ENCODE measurements around the gene CLSTN3.

DNA sequence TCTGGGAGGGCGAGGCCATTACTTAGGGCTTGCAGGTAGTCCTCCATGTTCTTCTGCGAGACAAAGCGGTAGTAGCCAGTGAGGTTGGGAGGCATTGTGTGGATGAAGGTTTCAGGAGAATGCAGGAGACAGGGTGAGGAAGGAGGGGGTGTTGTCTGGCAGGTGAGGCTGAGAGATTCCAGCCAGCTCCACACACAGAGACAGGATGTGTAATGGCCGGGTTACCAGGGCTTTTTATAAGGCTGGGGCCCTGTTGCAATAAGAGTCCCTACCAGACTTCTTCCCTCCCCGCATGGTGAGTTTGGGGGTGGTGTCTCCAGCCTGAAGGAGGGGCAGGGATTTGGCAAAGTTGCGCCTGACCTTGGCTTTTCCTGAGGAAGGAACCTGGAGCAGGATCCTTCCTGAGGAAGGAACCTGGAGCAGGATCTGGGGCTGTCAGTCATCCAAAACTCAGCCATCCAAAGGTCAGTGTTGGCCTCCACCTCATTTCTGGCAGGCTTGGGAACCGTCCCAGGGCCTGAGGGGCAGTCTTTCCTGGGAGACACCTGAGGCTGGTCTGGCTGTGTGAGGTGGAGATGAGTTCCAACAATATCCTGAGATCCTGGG is 1.4 kb upstream of the CLSTN3 start, which contains the start of gene RBP5:
- no peak for TF ChIP-seq EZH2 (IDR thresholded peaks at IDR 0.05; ENCODE audit: low read length, missing control alignments)
- TF ChIP-seq, protein P1, sequence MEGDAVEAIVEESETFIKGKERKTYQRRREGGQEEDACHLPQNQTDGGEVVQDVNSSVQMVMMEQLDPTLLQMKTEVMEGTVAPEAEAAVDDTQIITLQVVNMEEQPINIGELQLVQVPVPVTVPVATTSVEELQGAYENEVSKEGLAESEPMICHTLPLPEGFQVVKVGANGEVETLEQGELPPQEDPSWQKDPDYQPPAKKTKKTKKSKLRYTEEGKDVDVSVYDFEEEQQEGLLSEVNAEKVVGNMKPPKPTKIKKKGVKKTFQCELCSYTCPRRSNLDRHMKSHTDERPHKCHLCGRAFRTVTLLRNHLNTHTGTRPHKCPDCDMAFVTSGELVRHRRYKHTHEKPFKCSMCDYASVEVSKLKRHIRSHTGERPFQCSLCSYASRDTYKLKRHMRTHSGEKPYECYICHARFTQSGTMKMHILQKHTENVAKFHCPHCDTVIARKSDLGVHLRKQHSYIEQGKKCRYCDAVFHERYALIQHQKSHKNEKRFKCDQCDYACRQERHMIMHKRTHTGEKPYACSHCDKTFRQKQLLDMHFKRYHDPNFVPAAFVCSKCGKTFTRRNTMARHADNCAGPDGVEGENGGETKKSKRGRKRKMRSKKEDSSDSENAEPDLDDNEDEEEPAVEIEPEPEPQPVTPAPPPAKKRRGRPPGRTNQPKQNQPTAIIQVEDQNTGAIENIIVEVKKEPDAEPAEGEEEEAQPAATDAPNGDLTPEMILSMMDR (conservative IDR thresholded peaks at IDR 0.05 in 1 of 2, IDR thresholded peaks at IDR 0.05 in 1 of 2; ENCODE audit: low read depth in 1 of 2, low read length in 2 of 2): no peak
